Spleen (tissue), 11 donors: Measurements from ENCODE around the gene CIC. TPM values are rescaled to one million over a fixed set of nuclear protein-coding genes. Genes with fewer than 3 reads are reported as not detected.
"Not testable (repeated sequence)": the region's sequence is repeated elsewhere in the genome, so short reads cannot be mapped to it uniquely, and the experiment has no call there.

Experiments
- DNase-seq: peaks from one replicate; pipeline ENCODE4 v3.0.0-alpha.2; 2020
- H3K27ac ChIP-seq, 8 donors: fragments of 200-600 bp; sonication (generic) in 7 of 8; 1 replicate in 4 of 8; 2 replicates in 4 of 8; pipeline versions ENCODE4 v1.5.0 to v1.8.0; 2016 to 2021; ENCODE audit warnings: inconsistent platforms in 4 of 8, mild to moderate bottlenecking in 4 of 8, moderate library complexity in 1 of 8
- H3K27me3 ChIP-seq, 7 donors: fragments of 200-600 bp; sonication (generic) in 6 of 7; replicated peaks in 1 of 7; 1 replicate in 4 of 7; 2 replicates in 3 of 7; pipeline versions ENCODE4 v1.5.0 to v1.8.0; 2016 to 2021; ENCODE audit warnings: inconsistent platforms in 3 of 7, mild to moderate bottlenecking in 1 of 7
- H3K36me3 ChIP-seq, 6 donors: fragments of 200-600 bp; sonication (generic) in 5 of 6; 1 replicate in 4 of 6; 2 replicates in 2 of 6; pipeline versions ENCODE4 v1.5.0 to v1.8.0; 2016 to 2021; ENCODE audit warnings: inconsistent platforms in 2 of 6
- H3K4me1 ChIP-seq, 6 donors: fragments of 200-600 bp; sonication (generic) in 5 of 6; 1 replicate in 3 of 6; 2 replicates in 3 of 6; pipeline versions ENCODE4 v1.5.0 to v1.8.0; 2016 to 2021; ENCODE audit warnings: inconsistent platforms in 3 of 6
- H3K4me3 ChIP-seq, 8 donors: fragments of 200-600 bp; sonication (generic) in 7 of 8; 1 replicate in 4 of 8; 2 replicates in 4 of 8; pipeline versions ENCODE4 v1.5.0 to v1.8.0; 2016 to 2021; ENCODE audit warnings: inconsistent platforms in 4 of 8, mild to moderate bottlenecking in 4 of 8, moderate library complexity in 2 of 8
- H3K9me3 ChIP-seq, 8 donors: fragments of 200-600 bp; sonication (generic) in 7 of 8; 1 replicate in 4 of 8; 2 replicates in 4 of 8; pipeline versions ENCODE4 v1.5.0 to v1.8.0; 2016 to 2021; ENCODE audit warnings: inconsistent platforms in 4 of 8
- CTCF ChIP-seq, 11 experiments: fragments of 200-600 bp in 7 of 11; fragments of 450-650 bp in 4 of 11; sonication (generic) in 4 of 11; IDR thresholded peaks in 8 of 11; conservative IDR thresholded peaks in 3 of 11; 1 replicate in 7 of 11; 2 replicates in 4 of 11; pipeline versions ENCODE4 v1.4.0 to v1.8.0; 2016 to 2021; ENCODE audit warnings: antibody characterized with exemption in 11 of 11, inconsistent platforms in 4 of 11, mild to moderate bottlenecking in 1 of 11
- POLR2AphosphoS5 ChIP-seq, 3 donors: sonication (generic); formaldehyde crosslinking; IDR thresholded peaks; one replicate each; pipeline ENCODE4 v1.5.1; 2017; ENCODE audit warnings: antibody characterized with exemption in 3 of 3
- WGBS, 5 donors: extraction: QIAGEN DNeasy Blood & Tissue Kit in 3 of 5; methylation state at CpG; one replicate each; pipeline versions ENCODE4 v1.1.5 to v1.1.7; 2013 to 2018; 5-methylcytosine and 5-hydroxymethylcytosine counted together
- intact Hi-C: fragments of 100-400 bp; cut with DNase I; formaldehyde crosslinking; loops from one replicate; pipeline ENCODE4 v1.15.0; 2023; ENCODE audit warnings: low total_unique reads
- polyA plus RNA-seq, 3 donors: library from polyadenylated mRNA; stranded (reverse); fragments of 200-250 nt; gene quantifications; one replicate each; pipeline ENCODE4 v1.2.1, GENCODE V29; 2013
- total RNA-seq, 7 donors: library from RNA; depleted of rRNA in 3 of 7; stranded (reverse); fragments of >200 nt in 3 of 7; fragmentation: NEBNext Ultra II Directional in 4 of 7; extraction: Animal tissue kit (Norgen Biotek cat#: 25700) in 4 of 7; gene quantifications; one replicate each; pipeline versions ENCODE4 v1.1.0 to v1.2.1, GENCODE V29; 2016 to 2021
- donor health status: healthy with polysubstance abuse.
- donor health status: DM: no; HTN: no; CAD: no; lungs with moderate emphysema.
- donor health status: DM: no; HTN: no; CAD: no.
- donor health status: Bipolar disorder and iron deficiency.
- donor health status: healthy.
- donor health status: DM: no; HTN: no; CAD: no.
- donor health status: DM: yes; HTN: yes; CAD: no.

CIC gene
- total and polyA plus RNA-seq, 10 donors, result 12.5 to 100 (median 69.8) TPM

DNA sequence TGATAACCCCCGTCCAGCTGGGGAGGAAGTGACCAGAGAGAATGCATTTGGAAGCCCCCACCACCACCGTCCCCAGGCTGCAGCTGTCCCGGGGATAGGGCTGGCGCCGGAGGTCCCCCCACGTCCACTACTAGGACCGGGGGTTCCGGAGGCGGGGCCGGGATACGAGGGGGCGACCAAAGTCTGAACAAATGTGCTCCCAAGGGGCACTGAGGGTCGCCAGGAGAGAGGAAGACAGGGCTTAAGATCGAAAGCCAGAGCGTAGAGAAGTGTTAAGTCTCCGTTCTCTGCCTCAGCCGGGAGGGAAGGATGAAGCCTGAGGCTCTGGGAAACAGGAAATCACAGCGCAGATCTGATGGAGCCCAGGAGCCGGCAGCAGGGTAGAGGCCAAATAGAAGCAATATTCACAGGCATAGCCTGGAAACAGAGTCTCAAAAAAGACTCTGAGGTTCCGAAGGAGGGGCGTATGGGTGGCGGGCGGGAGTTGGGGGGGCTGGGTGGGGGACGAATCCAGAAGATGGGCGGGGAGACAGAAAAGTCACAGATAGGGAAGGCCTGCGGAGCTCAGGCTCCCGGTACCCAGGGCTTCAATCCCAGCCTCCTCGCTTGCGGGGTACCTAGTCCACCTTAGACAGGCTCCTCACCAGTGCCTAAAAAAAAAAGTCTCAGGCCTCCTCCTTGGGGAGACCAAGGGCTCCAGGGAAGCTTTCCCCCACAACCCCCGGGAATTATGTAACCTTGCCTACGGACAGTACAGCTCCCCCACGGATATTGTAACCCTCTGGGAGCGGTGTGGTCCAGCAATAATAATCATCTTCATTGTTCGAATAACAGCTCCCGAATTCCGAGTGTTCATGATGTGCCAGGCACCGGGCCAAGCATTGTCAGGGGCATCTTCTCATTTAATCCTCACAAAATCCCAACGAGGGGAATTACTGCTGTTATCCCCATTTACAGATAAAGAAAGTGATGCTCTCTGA, 13.0 kb upstream of the CIC start:
- Histone ChIP-seq H3K27me3 (peaks cover 0 to 11% (median 0%) of the 10 kb centered on the region in 7 donors), H3K4me3 (peak overlapping the region; percentile 77 to 97 (median 86)), H3K9me3 (no peaks in the 10 kb centered on the region), H3K36me3 (no peaks in the 10 kb centered on the region), H3K4me1 (peaks cover 22 to 45% (median 41%) of the 10 kb centered on the region in 6 donors), H3K27ac (peak overlapping the region; percentile 97 to 99 (median 98))
- TF ChIP-seq CTCF (IDR thresholded peaks at IDR 0.05 in 8 of 11, conservative IDR thresholded peaks at IDR 0.05 in 3 of 11) (no peak), POLR2AphosphoS5 (IDR thresholded peaks at IDR 0.05) (peak; percentile 22 to 55 (median 52))
- peak; percentile 89 for DNase-seq
- intact Hi-C loops, result no loop called here
- 13 to 18% (median 16%) methylated on average over 36 to 38 of the region's 38 CpGs for WGBS, 5 donors

DNA sequence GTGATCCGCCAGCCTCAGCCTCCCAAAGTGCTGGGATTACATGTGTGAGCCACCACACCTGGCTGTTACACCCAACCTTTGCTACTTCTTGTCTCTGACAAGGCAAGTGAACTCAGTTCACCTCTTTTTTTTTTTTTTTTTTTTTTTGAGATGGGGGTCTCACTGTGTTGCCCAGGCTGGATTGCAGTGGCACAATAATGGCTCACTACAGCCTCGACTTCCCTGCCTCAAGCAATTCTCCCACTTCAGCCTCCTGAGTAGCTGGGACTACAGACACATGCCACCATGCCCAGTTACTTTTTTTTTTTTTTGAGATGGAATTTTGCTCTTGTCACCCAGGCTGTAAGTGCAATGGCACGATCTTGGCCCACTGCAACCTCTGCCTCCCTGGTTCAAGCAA, 11.2 kb upstream of the CIC start:
- DNase-seq, H3K27ac ChIP-seq, H3K4me3 ChIP-seq, intact Hi-C loops, H3K36me3 ChIP-seq, H3K9me3 ChIP-seq: not testable (repeated sequence)
- peaks cover 0 to 11% (median 0%) of the 10 kb centered on the region in 7 donors for H3K27me3 ChIP-seq
- 87 to 90% (median 89%) methylated on average over 3 of the region's 3 CpGs for WGBS, 5 donors
- H3K4me1 ChIP-seq, result peaks cover 8 to 27% (median 23%) of the 10 kb centered on the region in 6 donors

DNA sequence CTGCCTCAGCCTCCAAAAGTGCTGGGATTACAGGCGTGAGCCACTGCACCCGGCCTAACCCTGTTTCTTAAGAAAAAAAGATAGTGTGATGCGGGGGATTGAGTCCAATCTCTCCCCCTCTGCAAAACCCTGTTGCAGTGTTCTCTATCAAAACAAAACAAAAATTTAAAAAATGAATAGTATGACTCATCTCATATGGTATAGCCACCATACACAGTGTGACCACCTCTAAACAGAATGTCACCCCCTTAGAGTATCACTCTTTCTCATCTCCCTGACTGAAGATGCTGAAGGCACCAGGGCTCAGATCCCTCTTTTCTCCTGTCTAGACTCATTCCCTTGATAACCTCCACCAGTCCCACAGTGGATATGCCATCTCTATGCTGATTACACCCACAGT, 7.3 kb upstream of the CIC start:
- 87 to 97% (median 93%) methylated on average over 3 of the region's 3 CpGs for WGBS, 5 donors
- H3K4me3 ChIP-seq, result no peak overlapping the region
- TF ChIP-seq POLR2AphosphoS5 (IDR thresholded peaks at IDR 0.05) (no peak), CTCF (IDR thresholded peaks at IDR 0.05 in 8 of 11, conservative IDR thresholded peaks at IDR 0.05 in 3 of 11) (no peak)

DNA sequence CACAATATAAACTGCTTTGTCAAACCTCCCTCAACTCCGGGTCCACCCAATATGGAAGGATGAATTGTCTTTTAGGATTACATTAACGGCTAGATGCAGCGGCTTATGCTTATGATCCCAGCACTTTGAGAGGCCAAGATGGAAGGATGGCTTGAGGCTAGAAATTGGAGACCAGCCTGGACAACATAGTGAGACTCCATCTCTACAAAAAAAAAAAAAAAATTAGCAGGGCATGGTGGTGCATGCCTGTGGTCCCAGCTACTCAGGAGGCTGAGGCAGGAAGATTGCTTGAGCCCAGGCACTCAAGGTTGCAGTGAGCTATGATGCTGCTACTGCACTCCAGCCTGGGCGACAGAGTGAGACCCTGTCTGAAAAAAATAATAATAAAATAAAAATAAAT, 2.9 kb upstream of the CIC start:
- H3K9me3 ChIP-seq, H3K4me3 ChIP-seq, DNase-seq, H3K27ac ChIP-seq, H3K27me3 ChIP-seq, H3K36me3 ChIP-seq, intact Hi-C loops: not testable (repeated sequence)
- 93 to 97% (median 95%) methylated on average over 4 of the region's 4 CpGs for WGBS, 5 donors
- peaks cover 15 to 25% (median 23%) of the 10 kb centered on the region in 6 donors for H3K4me1 ChIP-seq

More for the DNA sequence above, 7.3 kb upstream of the CIC start:
- Histone ChIP-seq H3K27me3 (no peaks in the 10 kb centered on the region), H3K4me1 (peaks cover 0 to 4% (median 1%) of the 10 kb centered on the region in 6 donors), H3K27ac (no peak overlapping the region), H3K9me3 (no peaks in the 10 kb centered on the region), H3K36me3 (no peaks in the 10 kb centered on the region)
- intact Hi-C loops, result no loop called here
- DNase-seq, result no peak

DNA sequence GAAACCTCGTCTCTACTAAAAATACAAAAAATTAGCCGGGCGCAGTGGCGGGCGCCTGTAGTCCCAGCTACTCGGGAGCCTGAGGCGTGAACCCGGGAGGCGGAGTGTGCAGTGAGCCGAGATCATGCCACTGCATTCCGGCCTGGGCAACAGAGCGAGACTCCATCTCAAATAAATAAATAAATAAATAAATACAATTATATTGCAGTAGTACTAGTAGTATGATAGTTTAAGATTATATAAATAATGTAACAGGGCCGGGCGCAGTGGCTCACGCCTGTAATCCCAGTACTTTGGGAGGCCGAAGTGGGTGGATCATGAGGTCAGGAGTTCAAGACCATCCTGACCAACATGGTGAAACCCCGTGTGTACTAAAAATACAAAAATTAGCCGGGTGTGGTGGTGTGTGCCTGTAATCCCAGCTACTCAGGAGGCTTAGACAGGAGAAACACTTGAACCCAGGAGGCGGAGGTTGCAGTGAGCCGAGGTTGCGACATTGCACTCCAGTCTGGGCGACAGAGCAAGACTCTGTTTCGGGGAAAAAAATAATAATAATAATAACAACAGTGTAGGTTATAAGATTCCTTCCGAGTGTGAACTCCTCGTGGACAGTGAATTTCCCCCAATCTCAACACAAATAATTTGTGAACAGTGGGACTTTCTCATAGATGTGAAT, 2.0 kb upstream of the CIC start:
- H3K27me3 ChIP-seq, H3K9me3 ChIP-seq, DNase-seq, intact Hi-C loops, H3K4me3 ChIP-seq, H3K36me3 ChIP-seq: not testable (repeated sequence)
- Histone ChIP-seq H3K4me1 (peaks cover 21 to 35% (median 31%) of the 10 kb centered on the region in 6 donors), H3K27ac (peak overlapping the region in 4 of 8 donors; percentile 98 to 100 (median 99))
- 89 to 95% (median 92%) methylated on average over 23 to 25 of the region's 25 CpGs for WGBS, 5 donors
